Ishikawa (cell line): ENCODE measurements around the gene GCNT3.

Experiments used
- CREB1 ChIP-seq: IDR thresholded peaks from 2 replicates; pipeline ENCODE4 v1.6.1; 2012; ENCODE audit warnings: low read depth
- FOXM1 ChIP-seq: IDR thresholded peaks from 2 replicates; pipeline ENCODE4 v1.6.1; 2012; ENCODE audit warnings: low read depth, borderline replicate concordance
- MAX ChIP-seq: IDR thresholded peaks from 2 replicates; pipeline ENCODE4 v1.6.1; 2012

- TF ChIP-seq CREB1 (no peak), MAX (no peak), FOXM1 (no peak)
Measured at GRCh38 chr15:59642351-59642750, 30.8 kb downstream of the GCNT3 start.
